Peyer's patch (tissue), 4 donors: ENCODE results near the gene PTS. TPM values are rescaled to one million over a fixed set of nuclear protein-coding genes. Genes with fewer than 3 reads are reported as not detected.
A peak's percentile ranks its signal among the peaks of the same experiment; 100 is the strongest.

Experiments used
- DNase-seq, 3 donors: peaks; one replicate each; pipeline ENCODE4 v3.0.0-alpha.2; 2017 to 2019
- H3K27ac ChIP-seq, 4 donors: fragments of 200-600 bp; sonication (generic); one replicate each; pipeline ENCODE4 v1.5.1; 2016 to 2019
- H3K27me3 ChIP-seq, 2 donors: fragments of 200-600 bp; sonication (generic); one replicate each; pipeline ENCODE4 v1.5.1; 2019
- H3K36me3 ChIP-seq, 3 donors: fragments of 200-600 bp; sonication (generic); one replicate each; pipeline ENCODE4 v1.5.1; 2016 to 2019
- H3K4me1 ChIP-seq, 4 donors: fragments of 200-600 bp; sonication (generic); one replicate each; pipeline ENCODE4 v1.5.1; 2016 to 2019
- H3K4me3 ChIP-seq, 4 donors: fragments of 200-600 bp; sonication (generic); 1 replicate in 3 of 4; 2 replicates in 1 of 4; pipeline ENCODE4 v1.5.1; 2016 to 2019; ENCODE audit warnings: mild to moderate bottlenecking in 1 of 4
- H3K9me3 ChIP-seq, 4 donors: fragments of 200-600 bp; sonication (generic); one replicate each; pipeline ENCODE4 v1.5.1; 2016 to 2019; ENCODE audit warnings: mild to moderate bottlenecking in 1 of 4
- POLR2A ChIP-seq, 2 donors: fragments of 450-650 bp; IDR thresholded peaks; one replicate each; pipeline ENCODE4 v1.5.1; 2017; ENCODE audit warnings: antibody characterized with exemption in 2 of 2, mild to moderate bottlenecking in 2 of 2, moderate library complexity in 2 of 2
- total RNA-seq, 4 donors: library from RNA; depleted of rRNA; stranded (reverse); fragments of >200 nt; gene quantifications; one replicate each; pipeline ENCODE4 v1.1.0, GENCODE V29; 2016
- TF ChIP-seq, protein P1 (sequence below), 6 experiments: fragments of 450-650 bp in 4 of 6; fragments of 200-600 bp in 2 of 6; sonication (generic) in 1 of 6; IDR thresholded peaks; one replicate each; pipeline ENCODE4 v1.5.1; 2017 to 2019; ENCODE audit warnings: antibody characterized with exemption in 6 of 6, mild to moderate bottlenecking in 3 of 6, moderate library complexity in 1 of 6

PTS gene
- total RNA-seq, 4 donors from 2014 or later = 15.7 to 34.3 (median 24.5) TPM

DNA sequence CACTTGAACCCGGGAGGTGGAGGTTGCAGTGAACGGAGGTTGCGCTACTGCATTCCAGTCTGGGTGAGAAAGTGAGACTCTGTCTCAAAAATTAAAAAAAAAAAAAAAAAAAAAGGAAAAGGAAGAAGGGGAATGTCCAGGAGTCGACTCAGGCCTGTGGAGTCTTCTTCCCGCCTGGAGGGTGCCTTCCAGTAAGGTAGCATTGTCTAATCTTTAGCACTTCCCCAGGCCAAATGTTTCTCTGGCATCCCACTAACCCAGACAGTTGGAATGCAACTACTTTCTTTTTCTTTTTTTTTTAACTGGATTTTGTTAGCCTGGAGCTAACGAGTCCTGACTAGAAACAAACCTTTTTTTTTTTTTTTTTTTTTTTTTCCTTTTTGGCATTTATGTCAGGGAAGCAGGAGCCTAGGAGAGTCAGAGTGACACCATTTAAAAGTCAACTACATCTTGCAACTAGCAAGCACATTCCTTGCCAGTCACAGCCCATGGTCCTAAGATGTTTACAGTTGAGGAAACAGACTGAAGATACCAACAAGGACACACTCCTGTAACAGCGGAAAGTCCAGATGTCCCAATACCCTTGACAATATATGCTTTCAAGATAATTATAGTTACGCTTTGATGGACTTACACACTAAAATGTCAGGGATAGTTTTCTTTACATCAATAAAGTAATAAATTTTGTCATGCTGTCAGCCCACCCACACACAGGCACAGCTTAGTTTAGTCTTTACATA lies 23.8 kb downstream of the PTS start:
- Histone ChIP-seq H3K27me3 (no peaks in the 10 kb centered on the region), H3K4me3 (no peak overlapping the region), H3K36me3 (no peaks in the 10 kb centered on the region), H3K9me3 (no peaks in the 10 kb centered on the region), H3K27ac (no peak overlapping the region), H3K4me1 (no peaks in the 10 kb centered on the region)
- no peak for DNase-seq
- TF ChIP-seq POLR2A (IDR thresholded peaks at IDR 0.05) = no peak
- TF ChIP-seq, protein P1, sequence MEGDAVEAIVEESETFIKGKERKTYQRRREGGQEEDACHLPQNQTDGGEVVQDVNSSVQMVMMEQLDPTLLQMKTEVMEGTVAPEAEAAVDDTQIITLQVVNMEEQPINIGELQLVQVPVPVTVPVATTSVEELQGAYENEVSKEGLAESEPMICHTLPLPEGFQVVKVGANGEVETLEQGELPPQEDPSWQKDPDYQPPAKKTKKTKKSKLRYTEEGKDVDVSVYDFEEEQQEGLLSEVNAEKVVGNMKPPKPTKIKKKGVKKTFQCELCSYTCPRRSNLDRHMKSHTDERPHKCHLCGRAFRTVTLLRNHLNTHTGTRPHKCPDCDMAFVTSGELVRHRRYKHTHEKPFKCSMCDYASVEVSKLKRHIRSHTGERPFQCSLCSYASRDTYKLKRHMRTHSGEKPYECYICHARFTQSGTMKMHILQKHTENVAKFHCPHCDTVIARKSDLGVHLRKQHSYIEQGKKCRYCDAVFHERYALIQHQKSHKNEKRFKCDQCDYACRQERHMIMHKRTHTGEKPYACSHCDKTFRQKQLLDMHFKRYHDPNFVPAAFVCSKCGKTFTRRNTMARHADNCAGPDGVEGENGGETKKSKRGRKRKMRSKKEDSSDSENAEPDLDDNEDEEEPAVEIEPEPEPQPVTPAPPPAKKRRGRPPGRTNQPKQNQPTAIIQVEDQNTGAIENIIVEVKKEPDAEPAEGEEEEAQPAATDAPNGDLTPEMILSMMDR (IDR thresholded peaks at IDR 0.05) = no peak

DNA sequence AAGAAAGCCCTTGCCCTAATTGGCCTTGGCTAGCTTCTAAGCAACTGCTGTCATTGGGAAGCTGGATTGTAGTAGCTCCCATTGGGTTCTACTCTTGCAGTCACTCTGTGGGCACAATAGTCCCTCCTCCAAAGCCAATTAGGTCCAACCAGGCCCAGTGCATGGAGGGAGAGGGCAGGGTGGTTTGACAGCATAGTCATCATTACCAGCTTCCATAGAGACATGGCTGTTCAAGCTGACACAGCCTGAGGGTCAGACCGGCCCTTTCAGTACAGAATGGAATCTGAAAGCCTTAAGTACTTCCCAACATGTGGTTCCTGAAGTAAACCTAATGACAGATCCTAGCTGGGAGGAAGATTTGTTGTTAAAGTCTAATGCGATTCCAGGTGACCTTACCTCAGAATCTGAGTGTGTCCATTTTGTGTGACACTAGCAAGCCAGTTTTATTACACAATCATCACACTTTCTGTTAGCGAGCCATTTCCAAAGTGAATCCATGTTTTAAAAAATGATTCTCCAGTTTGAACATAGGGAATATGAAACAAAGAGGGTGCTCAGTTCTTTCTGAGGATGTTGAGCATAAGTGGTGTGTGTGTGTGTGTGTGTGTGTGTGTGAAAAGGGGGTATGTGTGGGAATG lies 27.5 kb downstream of the PTS start:
- Histone ChIP-seq H3K27ac (no peak overlapping the region), H3K4me3 (no peak overlapping the region), H3K27me3 (no peaks in the 10 kb centered on the region), H3K9me3 (no peaks in the 10 kb centered on the region), H3K36me3 (no peaks in the 10 kb centered on the region), H3K4me1 (no peaks in the 10 kb centered on the region)
- no peak for DNase-seq
- TF ChIP-seq POLR2A (IDR thresholded peaks at IDR 0.05) = no peak
- TF ChIP-seq, protein P1 (IDR thresholded peaks at IDR 0.05) = no peak

DNA sequence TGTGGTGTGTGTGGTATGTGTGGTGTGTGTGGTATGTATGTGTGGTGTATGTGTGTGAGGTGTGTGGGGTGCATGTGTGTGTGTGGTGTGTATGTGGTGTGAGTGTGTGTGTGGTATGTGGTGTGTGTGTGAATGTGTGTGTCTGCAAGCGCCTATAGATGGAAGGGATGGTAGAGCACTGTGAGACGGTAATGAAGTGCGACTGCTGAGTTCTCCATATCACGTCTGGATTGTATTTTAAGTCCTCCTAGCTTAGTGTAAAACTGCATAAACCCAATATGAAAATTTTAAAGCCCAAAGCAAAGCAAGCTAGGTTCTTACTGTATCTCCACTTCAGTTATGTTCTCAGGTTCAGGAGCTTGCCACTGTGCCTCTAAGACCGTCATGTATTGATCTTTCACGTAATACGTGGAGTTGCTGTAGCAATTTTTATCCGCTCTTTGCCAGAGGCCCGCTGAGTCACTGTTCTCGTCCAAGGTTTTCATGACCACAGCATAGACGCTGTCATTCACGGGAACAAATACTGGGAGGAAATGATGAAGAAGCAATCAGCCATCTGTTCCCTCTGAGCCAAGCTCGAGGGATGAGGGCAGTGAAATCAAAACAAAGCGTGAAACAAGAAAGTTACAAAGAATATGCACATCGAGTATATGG lies 29.0 kb downstream of the PTS start:
- TF ChIP-seq, protein P1 (IDR thresholded peaks at IDR 0.05) = no peak
- TF ChIP-seq POLR2A (IDR thresholded peaks at IDR 0.05) = no peak
- DNase-seq = no peak
- H3K27me3 ChIP-seq = no peaks in the 10 kb centered on the region
- no peaks in the 10 kb centered on the region for H3K4me1 ChIP-seq
- no peak overlapping the region for H3K27ac ChIP-seq
- H3K9me3 ChIP-seq = no peaks in the 10 kb centered on the region
- no peaks in the 10 kb centered on the region for H3K36me3 ChIP-seq
- no peak overlapping the region for H3K4me3 ChIP-seq

DNA sequence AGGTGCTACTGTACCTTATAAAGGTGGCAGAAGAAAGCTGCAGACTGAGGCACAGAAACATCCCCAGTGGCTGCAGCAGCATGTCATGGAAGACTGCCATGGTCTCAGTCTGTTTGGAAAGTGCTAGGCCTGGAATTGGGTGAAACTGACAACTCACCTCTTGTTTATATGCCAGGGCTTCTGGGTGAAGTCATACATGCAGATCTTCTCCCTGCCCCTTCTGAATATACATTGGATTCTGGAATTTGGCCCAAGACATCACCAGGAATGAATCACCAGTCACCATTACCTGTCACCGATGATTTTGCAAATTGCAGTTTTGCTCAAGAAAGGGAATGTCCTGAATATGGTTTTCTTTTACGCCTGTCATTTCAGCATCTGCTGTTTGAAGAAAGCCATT lies 34.3 kb downstream of the PTS start, which contains the start of gene PLET1:
Gene PLET1 (minus strand): TSS at position 371 of the 400 bp plus-strand sequence. CDS start 271 bp downstream, at position 100.
- no peak within 1 kb of the TSS for H3K27ac ChIP-seq
- no peak for DNase-seq
- H3K9me3 ChIP-seq = no peaks in the 10 kb centered on the region
- no peaks in the 10 kb centered on the region for H3K27me3 ChIP-seq
- H3K4me1 ChIP-seq = no peaks in the 10 kb centered on the region
- TF ChIP-seq, protein P1 (IDR thresholded peaks at IDR 0.05) = no peak
- no peak for TF ChIP-seq POLR2A (IDR thresholded peaks at IDR 0.05)
- H3K4me3 ChIP-seq = no peak within 1 kb of the TSS
- H3K36me3 ChIP-seq = no peaks in the 10 kb centered on the region

DNA sequence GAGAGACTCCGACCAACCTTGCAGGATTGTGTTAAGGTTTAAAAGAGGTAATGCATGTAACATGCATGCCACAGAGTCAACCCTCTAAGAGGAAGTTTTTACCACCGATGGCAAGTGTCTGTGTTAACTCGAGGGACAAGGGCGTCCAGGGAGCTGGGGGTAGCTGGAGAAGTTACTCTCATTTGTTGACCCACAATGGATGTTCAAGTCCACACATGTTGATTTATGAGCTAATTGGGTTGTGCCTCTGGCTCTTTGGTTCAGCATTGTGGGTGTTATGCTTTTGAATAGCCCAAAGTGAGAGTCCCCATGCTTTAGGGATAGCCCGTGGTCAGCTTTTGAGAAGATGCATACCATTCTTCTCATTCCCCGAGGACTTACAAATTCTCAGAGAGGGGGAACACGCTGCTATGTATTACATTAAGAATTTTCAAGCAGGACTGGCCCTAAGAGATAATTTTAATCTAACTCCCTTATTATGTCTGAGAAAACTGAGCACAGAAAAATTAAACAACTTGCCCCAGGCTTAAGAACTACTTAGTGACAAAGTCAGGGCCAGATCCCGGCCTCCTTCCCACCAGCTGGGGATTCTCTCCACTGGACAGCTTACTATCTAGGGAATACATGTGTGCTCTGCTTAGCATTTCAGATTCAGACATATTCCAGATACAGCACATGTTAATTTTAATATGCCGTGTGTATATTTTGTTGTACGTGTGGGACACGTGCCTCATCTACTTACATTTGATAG lies 39.6 kb downstream of the PTS start:
- peak overlapping the region in 1 of 4 donors; percentile 10 for H3K27ac ChIP-seq
- TF ChIP-seq, protein P1 (IDR thresholded peaks at IDR 0.05) = no peak
- TF ChIP-seq POLR2A (IDR thresholded peaks at IDR 0.05) = no peak
- no peak overlapping the region for H3K4me3 ChIP-seq
- no peak for DNase-seq
- no peaks in the 10 kb centered on the region for H3K27me3 ChIP-seq
- H3K9me3 ChIP-seq = no peaks in the 10 kb centered on the region
- H3K36me3 ChIP-seq = no peaks in the 10 kb centered on the region
- H3K4me1 ChIP-seq = no peaks in the 10 kb centered on the region
